ENCODE data around the gene SGSM1.

Gene SGSM1

GRCh38 chr22:24807284-24807950 is 1.4 kb downstream of the SGSM1 start:
- TF ChIP-seq CTCF (IDR thresholded peaks at IDR 0.05; ENCODE audit: low read depth, low read length) = no peak
- DNase-seq (ENCODE audit: low read depth, low spot score) = no peak
- no peak overlapping the region for H3K4me3 ChIP-seq (ENCODE audit: low read depth, low read length)
- in situ Hi-C loops (cut with HindIII; ENCODE audit: low sequenced_read_pairs) = no loop called here

- DNase-seq (ENCODE audit: low read depth, low spot score) = no peak
- no peak overlapping the region for H3K4me3 ChIP-seq (ENCODE audit: low read depth, low read length)
- in situ Hi-C loops (cut with HindIII; ENCODE audit: low sequenced_read_pairs) = no loop called here
- no peak for TF ChIP-seq CTCF (IDR thresholded peaks at IDR 0.05; ENCODE audit: low read depth, low read length)
These were observed 3.3 kb downstream of the SGSM1 start for GRCh38 chr22:24809331-24809730.

- no peak for TF ChIP-seq CTCF (IDR thresholded peaks at IDR 0.05; ENCODE audit: low read depth, low read length)
- no peak for DNase-seq (ENCODE audit: low read depth, low spot score)
- no peak overlapping the region for H3K4me3 ChIP-seq (ENCODE audit: low read depth, low read length)
- in situ Hi-C loops (cut with HindIII; ENCODE audit: low sequenced_read_pairs) = no loop called here
These were observed 4.2 kb downstream of the SGSM1 start for GRCh38 chr22:24810043-24810749.

- in situ Hi-C loops (cut with HindIII; ENCODE audit: low sequenced_read_pairs) = no loop called here
- no peak for TF ChIP-seq CTCF (IDR thresholded peaks at IDR 0.05; ENCODE audit: low read depth, low read length)
- no peak overlapping the region for H3K4me3 ChIP-seq (ENCODE audit: low read depth, low read length)
- no peak for DNase-seq (ENCODE audit: low read depth, low spot score)
These were observed 7.2 kb downstream of the SGSM1 start for GRCh38 chr22:24812950-24813775.

- in situ Hi-C loops (cut with HindIII; ENCODE audit: low sequenced_read_pairs) = no loop called here
- TF ChIP-seq CTCF (IDR thresholded peaks at IDR 0.05; ENCODE audit: low read depth, low read length) = no peak
- no peak overlapping the region for H3K4me3 ChIP-seq (ENCODE audit: low read depth, low read length)
- no peak for DNase-seq (ENCODE audit: low read depth, low spot score)
These were observed 8.1 kb downstream of the SGSM1 start for GRCh38 chr22:24813861-24814770.

GRCh38 chr22:24816806-24817205 is 10.8 kb downstream of the SGSM1 start:
- in situ Hi-C loops (cut with HindIII; ENCODE audit: low sequenced_read_pairs) = no loop called here
- DNase-seq (ENCODE audit: low read depth, low spot score) = no peak
- TF ChIP-seq CTCF (IDR thresholded peaks at IDR 0.05; ENCODE audit: low read depth, low read length) = no peak
- H3K4me3 ChIP-seq (ENCODE audit: low read depth, low read length) = no peak overlapping the region

Measured in astrocyte of the spinal cord (primary cell).